Raji (cell line): ENCODE data around the gene SMG6.

Experiments used
- POLR2A ChIP-seq: IDR thresholded peaks from 2 replicates; pipeline ENCODE4 v1.6.1; 2011; ENCODE audit warnings: low read depth, low read length, control low read depth; ENCODE audit not compliant: insufficient read depth

The SMG6 gene

GRCh38 chr17:2013994-2014317, 289.6 kb downstream of the SMG6 start:
- TF ChIP-seq POLR2A, result no peak

DNA sequence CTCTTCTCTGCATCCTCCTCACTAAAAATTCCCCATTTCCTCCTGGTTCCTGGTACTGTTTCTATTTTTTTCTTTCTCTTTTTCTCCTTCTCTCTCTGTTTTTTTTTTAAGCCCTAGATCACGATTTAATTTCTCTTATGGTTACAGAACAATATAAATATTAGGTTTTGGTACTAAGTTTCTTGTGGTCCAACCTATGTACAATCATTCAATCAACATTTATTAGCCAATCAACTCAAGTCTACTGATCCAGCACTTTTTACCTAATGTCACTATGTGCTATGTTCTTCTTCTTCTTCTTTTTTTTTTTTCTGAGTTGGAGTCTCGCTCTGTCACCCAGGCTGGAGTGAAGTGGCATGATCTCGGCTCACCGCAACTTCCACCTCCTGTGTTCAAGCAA, 291.1 kb downstream of the SMG6 start:
- TF ChIP-seq POLR2A, result no peak

- no peak for TF ChIP-seq POLR2A
Observed at GRCh38 chr17:2011411-2012371, 291.9 kb downstream of the SMG6 start.
